22Rv1 (cell line): ENCODE measurements around the gene HIPK2.

ENCODE experiments used
- H3K27ac ChIP-seq: fragments of 450-650 bp; 2 replicates; pipeline ENCODE4 v1.5.1; 2017
- ZFX ChIP-seq: fragments of 450-650 bp; IDR thresholded peaks from 2 replicates; pipeline ENCODE4 v1.6.1; 2017; ENCODE audit warnings: antibody characterized with exemption, borderline replicate concordance
- TF ChIP-seq, protein P1 (sequence below): fragments of 450-650 bp; IDR thresholded peaks from 2 replicates; pipeline ENCODE4 v1.5.1; 2017; ENCODE audit warnings: mild to moderate bottlenecking

The HIPK2 gene

GRCh38 chr7:139571651-139572050, 206.1 kb downstream of the HIPK2 start:
- TF ChIP-seq ZFX = no peak
- TF ChIP-seq, protein P1, sequence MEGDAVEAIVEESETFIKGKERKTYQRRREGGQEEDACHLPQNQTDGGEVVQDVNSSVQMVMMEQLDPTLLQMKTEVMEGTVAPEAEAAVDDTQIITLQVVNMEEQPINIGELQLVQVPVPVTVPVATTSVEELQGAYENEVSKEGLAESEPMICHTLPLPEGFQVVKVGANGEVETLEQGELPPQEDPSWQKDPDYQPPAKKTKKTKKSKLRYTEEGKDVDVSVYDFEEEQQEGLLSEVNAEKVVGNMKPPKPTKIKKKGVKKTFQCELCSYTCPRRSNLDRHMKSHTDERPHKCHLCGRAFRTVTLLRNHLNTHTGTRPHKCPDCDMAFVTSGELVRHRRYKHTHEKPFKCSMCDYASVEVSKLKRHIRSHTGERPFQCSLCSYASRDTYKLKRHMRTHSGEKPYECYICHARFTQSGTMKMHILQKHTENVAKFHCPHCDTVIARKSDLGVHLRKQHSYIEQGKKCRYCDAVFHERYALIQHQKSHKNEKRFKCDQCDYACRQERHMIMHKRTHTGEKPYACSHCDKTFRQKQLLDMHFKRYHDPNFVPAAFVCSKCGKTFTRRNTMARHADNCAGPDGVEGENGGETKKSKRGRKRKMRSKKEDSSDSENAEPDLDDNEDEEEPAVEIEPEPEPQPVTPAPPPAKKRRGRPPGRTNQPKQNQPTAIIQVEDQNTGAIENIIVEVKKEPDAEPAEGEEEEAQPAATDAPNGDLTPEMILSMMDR = no peak
- H3K27ac ChIP-seq = no peak overlapping the region

- TF ChIP-seq, protein P1 = no peak
- TF ChIP-seq ZFX = no peak
- H3K27ac ChIP-seq = no peak overlapping the region
These were observed 206.6 kb downstream of the HIPK2 start for GRCh38 chr7:139571190-139571589.

- TF ChIP-seq, protein P1 = no peak
- TF ChIP-seq ZFX = no peak
- H3K27ac ChIP-seq = no peak overlapping the region
These were observed 207.2 kb downstream of the HIPK2 start for GRCh38 chr7:139570626-139571025.

- H3K27ac ChIP-seq = no peak overlapping the region
- no peak for TF ChIP-seq ZFX
- TF ChIP-seq, protein P1 = no peak
These were observed 207.7 kb downstream of the HIPK2 start for GRCh38 chr7:139570119-139570518.

GRCh38 chr7:139568813-139569490, 208.8 kb downstream of the HIPK2 start:
- TF ChIP-seq, protein P1 = no peak
- no peak for TF ChIP-seq ZFX
- H3K27ac ChIP-seq = no peak overlapping the region

GRCh38 chr7:139568346-139568675, 209.5 kb downstream of the HIPK2 start:
- TF ChIP-seq, protein P1 = no peak
- no peak for TF ChIP-seq ZFX
- no peak overlapping the region for H3K27ac ChIP-seq

DNA sequence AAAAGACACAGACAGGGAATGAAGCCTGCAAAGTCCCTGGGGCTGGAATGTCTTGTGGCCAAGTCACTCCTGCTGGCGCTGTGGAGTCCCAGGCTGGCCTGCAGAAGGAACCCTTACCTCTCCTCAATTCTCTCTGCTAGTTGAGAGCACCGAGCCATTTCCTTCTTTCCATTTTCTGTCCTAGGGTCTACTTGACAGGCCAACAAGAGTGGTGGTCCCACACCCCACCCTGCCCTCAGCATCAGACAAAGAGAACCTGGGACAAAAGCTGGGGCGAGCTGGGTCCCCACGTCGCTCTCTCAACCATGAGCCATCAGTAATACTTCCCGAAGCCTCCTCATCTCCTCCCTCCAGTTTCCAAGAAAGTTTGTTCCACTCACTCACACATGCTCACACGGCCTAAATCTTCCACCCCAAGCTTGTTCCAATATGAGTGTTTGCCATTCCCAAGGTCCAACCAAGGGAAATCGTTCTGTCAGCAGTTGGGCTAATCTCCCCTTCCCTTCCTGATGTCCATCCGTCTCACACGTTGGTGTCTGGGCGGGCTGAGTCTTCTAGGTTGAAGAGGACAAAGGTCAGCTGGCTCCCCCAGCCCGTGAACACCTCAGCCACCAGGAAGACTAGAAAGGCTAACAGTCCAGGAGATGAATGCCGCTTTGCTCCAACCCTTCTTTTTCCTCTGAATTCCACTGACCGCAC, 210.0 kb downstream of the HIPK2 start:
- no peak overlapping the region for H3K27ac ChIP-seq
- TF ChIP-seq ZFX = no peak
- TF ChIP-seq, protein P1 = no peak
